ENCODE results near the gene RPS6KA5.

GRCh38 chr14:91019673-91020072 lies 40.8 kb downstream of the RPS6KA5 start:
- TF ChIP-seq POLR2A (IDR thresholded peaks at IDR 0.05), result no peak
- TF ChIP-seq POLR2AphosphoS5 (IDR thresholded peaks at IDR 0.05), result no peak

All from gastroesophageal sphincter (tissue), 2 donors.